Smooth muscle cell of the coronary artery (primary cell): ENCODE measurements around the gene CHRM2. TPM values are rescaled to one million over a fixed set of nuclear protein-coding genes. Genes with fewer than 3 reads are reported as not detected.

ENCODE experiments used
- total RNA-seq: library from RNA; depleted of rRNA; stranded (reverse); fragments of >200 nt; gene quantifications from 2 replicates; pipeline ENCODE4 v1.2.3, GENCODE V29; 2014; ENCODE audit warnings: low replicate concordance

The CHRM2 gene
- not detected in 2 replicates for total RNA-seq

DNA sequence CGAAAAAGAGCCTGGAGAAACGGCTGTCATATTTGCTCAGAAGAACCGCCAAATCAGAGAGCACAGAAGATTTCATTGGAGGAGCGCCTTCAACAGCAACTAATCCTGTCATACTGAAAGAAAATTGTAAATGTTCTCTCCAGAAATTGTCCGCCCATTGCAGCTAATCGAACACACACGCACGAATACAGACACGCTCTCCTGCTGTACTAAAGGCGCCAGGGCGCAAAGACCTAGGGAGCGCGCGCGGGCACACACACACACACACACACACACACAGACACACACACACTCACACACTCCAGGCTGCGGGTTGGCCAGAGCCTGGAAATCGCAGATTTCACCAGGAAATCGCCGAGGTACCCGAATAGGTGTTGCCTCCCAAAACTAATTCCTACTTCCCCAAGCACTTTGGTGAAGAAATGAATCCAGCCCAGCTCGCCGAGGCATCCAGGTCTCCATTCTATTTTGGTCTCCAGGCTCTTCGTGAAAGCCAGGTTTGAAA, at the start of gene CHRM2:
Gene CHRM2 (plus strand): TSS at position 157 of the 505 bp plus-strand sequence. CDS start 146,214 bp downstream, outside the sequence.

